Activated CD4-positive, alpha-beta T cell treated with anti-CD3 and anti-CD28 coated beads, Interleukin-10, Interleukin-2, amounts not matched to agents 100 ng/mL and 50 ng/mL, durations not matched to agents 16 hours and 8 hours (primary cell): Measurements from ENCODE around the gene FHL1.

Experiments
- DNase-seq: peaks from one replicate; pipeline ENCODE4 v3.0.0-alpha.2; 2020

The FHL1 gene

GRCh38 chrX:136189222-136189621, 41.9 kb downstream of the FHL1 start:
- DNase-seq: no peak

- no peak for DNase-seq
These were observed 42.8 kb downstream of the FHL1 start for GRCh38 chrX:136190038-136190713.

DNA sequence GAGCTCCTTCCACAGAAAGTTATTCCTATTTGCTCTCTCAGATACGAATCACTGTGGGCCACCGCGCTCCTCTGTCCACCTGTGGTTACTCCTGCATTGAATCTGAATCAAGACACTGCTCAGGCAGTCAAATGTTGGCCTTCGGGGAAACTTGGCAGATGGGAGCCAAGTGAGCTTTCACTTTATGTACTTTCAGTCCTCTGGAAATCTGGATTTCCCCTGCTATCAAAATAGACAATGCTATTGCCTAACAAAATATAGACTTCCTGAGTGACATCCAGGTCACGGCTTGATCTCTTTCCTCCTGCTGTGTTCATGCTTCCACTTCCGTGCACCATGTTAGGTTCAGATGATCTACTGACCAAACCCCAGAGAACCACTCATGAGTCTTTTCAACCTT, 43.8 kb downstream of the FHL1 start:
- no peak for DNase-seq

- peak; percentile 3 for DNase-seq
These were observed 44.8 kb downstream of the FHL1 start for GRCh38 chrX:136192135-136192534.

DNA sequence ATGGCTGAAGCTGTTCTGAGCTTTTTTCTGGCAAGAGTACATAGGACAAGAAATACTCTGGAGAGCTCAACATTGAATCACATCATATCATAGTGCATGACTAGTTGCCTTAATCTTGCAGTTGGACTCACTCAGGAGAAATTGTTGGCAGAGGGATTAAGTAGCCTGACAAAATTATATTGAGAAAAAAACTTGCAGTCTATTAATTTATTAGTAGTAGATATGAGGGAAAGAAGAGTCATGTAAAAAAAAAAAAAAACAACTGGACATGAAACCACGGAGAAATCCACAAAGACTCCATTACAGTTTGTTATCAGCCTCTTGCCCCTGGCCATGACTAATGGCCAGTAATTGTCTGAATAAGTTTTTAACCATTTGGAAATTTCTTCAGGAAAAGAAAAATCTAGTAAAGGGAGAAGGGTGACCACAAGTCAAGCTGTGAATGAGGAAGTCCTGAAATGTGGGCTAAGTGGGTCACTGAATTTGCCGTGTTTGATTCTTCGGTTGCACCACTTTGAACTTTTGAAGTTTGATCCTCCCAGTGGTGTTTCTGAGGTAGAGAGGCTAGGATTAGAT, 45.6 kb downstream of the FHL1 start:
- DNase-seq: no peak

DNA sequence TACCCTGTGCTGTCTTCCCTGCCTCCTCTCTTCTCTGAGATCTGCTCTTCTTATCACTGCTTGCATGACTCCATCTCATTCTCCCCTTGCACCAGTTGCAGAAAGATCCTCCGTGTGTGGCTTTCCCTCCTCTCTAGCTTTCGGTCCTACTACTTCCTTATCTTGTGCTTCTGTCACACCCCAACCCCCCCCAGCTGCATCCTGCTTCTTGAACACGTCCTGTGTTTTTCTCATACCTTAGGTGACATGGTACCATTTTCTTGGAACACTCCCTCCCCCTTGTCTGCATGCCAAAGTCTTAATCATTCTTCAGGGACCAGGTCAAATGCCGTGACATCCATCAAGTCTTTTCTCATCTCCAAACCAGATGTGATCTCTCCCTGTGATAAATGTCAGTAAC, 46.4 kb downstream of the FHL1 start:
- DNase-seq: peak; percentile 14

DNA sequence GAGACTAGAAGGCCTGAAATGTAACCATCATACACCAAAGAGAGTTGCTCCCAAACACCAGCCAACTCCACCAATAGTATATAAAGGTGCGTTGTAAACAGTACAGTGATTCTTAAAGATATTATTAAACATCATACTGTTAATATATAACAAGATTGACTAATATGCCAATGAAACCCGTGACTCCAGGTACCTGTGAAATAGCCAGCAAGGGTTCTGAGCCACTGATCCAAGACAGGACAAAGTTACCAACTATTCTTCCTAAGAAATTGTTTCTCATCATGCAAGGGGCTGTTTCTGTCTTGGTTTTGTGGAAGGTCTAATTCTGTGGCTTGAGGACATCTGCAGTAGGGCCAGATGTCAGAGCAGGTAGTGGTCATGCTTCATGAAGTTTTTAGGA, 47.2 kb downstream of the FHL1 start:
- DNase-seq: no peak

DNA sequence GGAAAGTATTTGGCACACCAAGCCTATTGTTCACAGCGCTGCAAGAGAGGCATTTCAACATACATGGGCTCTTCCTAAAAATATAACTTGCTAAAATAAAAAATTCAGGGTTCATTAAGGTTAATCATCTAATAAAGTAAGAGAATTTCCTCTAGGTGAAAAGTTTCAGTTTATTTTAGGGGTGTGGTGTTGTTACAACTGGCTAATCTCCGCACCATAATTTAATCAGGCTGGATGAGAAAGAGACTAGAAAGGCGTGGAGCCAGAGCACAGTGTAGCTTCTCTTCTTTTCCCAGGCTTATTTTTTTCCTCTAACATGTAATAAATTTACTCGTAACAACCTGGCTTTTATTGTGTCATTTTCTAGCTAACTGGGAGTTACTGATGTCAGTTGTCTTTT, 47.9 kb downstream of the FHL1 start:
- no peak for DNase-seq

DNA sequence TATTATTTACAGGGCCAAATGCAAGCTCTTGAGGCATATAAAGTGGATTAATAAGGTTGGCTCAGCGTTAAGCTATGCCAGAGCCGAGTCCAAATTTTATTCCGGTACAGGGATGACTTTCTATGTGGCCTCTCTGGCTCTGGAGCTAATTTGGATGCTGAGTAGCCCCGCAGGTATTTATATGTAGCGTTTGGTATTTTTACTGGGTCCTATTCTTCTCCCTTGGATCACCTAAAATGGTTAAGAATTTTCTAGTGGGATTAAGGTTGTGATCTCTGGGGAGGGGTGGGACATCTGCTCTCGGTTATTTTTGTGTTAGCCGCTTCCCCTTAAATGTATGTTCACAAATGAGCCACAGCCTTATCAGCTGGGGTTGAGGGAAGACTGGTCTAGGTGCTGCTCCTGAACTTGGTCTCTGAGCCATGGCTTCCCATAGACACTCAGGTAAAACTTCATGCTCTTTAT, 49.4 kb downstream of the FHL1 start:
- DNase-seq: no peak

DNA sequence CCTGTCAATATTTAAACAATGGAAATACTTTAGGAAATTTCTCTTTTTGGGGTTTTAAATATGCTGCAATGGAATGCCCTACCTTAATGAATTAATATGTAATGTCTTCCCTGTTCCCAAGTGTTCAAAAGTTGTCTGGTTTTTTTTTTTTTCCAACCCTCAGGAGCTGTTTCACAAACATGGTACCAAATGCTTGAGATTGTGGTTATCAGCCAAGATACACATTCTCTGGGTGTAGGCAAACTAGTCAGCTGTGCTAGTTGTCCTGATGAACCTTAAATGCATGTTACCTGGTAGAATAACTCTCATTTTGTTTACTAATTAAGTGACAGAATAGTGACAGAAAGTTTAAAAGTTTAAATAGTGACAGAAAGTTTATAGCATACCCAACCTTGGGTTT, 50.7 kb downstream of the FHL1 start:
- no peak for DNase-seq

GRCh38 chrX:136198678-136199243, 51.4 kb downstream of the FHL1 start:
- DNase-seq: no peak

DNA sequence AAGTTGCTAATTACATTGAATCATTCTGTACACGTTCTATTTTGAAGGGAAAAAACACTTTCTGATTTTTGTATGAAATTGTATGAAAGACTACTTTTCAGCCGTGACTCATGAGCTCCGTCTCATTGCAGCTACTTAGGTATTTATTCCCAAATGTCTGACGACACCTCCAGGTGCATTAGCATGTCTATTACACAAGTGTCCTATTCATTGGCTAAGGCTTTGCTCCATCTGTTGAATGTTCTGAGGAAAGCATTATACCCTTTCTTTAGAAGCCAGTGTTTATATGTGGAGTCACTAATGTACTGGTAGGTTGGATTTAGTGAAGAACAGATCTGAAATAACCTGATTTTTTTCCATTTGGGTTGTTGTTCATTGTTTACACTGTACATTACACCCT, 52.0 kb downstream of the FHL1 start:
- DNase-seq: no peak

GRCh38 chrX:136200466-136200865, 53.1 kb downstream of the FHL1 start:
- DNase-seq: peak; percentile 39

DNA sequence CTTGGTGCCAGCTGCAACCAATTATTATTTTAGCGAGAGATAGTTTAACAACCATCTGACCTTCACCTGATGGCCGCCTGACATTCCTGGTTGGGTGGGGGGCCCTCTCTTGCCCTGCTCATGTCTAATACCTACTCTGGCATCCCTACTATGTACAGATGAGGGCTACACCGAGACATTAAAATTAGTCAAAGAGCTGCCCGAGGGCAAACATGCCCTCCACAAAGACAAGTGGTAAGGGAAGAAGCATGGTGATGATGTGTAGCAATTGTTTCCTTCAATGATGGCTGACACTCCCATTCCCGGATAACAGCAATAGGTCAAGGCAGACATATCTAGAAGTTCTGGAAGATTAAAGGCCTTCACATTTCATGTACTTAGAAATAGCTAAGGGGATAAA, 54.3 kb downstream of the FHL1 start:
- no peak for DNase-seq

- no peak for DNase-seq
These were observed 55.6 kb downstream of the FHL1 start for GRCh38 chrX:136202889-136203288.

DNA sequence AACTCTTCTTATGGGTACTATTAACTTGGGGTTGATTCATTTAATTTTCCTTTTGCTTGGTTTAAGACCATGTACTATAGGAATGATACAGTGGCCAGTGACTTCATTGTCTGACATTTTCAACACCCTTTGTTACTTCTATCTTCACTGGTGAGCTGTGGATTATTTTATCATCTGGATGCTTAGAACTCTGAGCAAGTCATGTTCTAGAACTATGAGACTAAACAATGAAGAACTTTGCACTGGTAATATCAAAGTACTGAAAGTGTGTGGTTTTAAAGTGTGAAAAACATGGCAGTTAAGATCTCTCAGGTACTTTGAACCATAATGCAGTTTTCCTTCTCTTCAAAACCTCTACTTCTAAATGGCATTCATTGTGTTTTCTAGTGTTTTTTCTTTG, 56.1 kb downstream of the FHL1 start:
- DNase-seq: no peak

DNA sequence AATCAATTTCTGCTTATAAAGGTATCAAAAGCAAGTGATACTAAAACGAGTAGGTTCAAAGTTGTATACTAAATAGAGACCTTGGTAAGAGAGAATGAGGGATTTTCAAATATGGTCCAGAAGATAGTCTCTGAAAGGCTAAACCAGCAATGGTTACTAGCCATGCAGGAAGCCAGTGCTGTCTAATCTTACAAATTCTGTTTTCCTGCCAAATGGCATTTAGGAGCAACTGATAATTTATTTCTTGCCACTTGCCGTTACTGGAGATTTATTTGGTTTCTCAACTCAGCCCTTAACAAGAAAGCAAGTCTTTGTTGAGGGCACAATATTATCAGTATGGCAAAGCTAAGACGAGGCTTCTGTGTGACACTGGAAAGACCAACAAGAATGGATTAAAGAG, 56.6 kb downstream of the FHL1 start:
- no peak for DNase-seq

DNA sequence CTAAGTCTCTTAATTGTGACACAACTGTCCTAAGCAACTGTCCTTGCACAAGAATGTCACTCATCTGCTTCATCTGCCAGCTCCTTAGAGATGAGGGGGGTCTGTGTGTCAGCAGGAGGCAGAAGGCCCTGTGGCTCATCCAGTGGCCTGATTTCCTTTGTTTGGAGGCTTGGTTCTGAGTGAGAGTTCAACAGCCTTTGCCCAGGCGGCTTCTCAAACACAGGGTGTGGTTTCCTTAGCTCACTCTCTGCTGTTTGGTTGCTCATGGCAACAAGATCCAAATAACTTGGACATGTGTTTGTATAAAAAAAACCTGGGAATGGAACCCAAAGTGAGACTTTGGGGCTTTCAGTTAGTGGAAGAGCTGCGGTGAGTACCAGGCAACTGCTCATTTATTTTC, 57.2 kb downstream of the FHL1 start:
- DNase-seq: peak; percentile 20

DNA sequence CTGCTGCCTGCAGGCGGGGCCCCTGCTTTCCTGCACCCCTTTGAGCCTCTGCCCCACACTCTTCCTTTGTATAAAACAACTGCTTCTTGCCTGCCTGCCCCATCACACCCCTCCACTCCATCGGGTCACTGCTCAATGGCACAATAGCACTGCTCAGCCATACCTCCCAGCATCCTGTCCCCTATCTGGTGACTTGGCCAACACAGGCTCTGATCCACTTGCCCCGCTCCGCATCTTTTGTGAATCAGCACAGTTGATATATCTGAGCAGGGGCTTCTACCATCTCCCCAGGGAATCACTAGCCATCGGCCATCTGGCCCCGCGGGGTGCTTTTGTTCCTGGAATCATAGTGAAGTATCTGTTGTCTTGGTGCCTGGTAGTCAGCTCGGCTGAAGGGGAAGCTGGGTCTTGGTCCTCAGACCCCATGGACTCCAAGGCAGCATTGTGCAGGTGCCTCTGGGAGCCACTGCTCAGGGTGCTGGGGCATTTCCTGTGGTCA, 58.6 kb downstream of the FHL1 start:
- DNase-seq: no peak

- no peak for DNase-seq
These were observed 59.6 kb downstream of the FHL1 start for GRCh38 chrX:136206916-136207315.

DNA sequence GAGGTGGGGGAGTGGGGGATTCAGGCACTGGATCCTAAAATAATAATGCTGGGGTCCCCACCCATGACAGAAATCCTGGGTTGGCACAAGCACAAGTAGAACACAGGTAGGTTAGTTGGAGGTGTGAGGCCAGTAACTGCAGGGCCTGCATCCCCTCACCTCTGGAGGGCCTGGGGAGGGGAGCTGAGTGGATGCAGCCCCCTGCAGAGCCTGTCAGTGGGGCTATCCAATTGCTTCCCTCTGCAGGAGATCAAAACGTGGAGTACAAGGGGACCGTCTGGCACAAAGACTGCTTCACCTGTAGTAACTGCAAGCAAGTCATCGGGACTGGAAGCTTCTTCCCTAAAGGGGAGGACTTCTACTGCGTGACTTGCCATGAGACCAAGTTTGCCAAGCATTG, 60.2 kb downstream of the FHL1 start:
- no peak for DNase-seq

- DNase-seq: peak; percentile 29
These were observed 61.8 kb downstream of the FHL1 start for GRCh38 chrX:136209016-136209738.

DNA sequence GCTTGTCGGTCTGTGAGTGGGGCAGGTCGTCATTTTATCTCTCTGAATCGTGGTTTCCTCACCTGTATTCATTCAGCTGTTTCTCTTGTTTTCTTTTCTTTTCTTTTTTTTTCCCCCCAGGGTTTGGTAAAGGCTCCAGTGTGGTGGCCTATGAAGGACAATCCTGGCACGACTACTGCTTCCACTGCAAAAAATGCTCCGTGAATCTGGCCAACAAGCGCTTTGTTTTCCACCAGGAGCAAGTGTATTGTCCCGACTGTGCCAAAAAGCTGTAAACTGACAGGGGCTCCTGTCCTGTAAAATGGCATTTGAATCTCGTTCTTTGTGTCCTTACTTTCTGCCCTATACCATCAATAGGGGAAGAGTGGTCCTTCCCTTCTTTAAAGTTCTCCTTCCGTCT, 62.4 kb downstream of the FHL1 start:
- DNase-seq: no peak

GRCh38 chrX:136210243-136210642, 62.9 kb downstream of the FHL1 start:
- DNase-seq: no peak
